ENCODE results near the gene CTAGE6. TPM values are rescaled to one million over a fixed set of nuclear protein-coding genes. Genes with fewer than 3 reads are reported as not detected.
"Not testable (repeated sequence)": the region's sequence is repeated elsewhere in the genome, so short reads cannot be mapped to it uniquely, and the experiment has no call there.

The CTAGE6 gene
- total RNA-seq, 2 donors from 2014 or later: not detected

DNA sequence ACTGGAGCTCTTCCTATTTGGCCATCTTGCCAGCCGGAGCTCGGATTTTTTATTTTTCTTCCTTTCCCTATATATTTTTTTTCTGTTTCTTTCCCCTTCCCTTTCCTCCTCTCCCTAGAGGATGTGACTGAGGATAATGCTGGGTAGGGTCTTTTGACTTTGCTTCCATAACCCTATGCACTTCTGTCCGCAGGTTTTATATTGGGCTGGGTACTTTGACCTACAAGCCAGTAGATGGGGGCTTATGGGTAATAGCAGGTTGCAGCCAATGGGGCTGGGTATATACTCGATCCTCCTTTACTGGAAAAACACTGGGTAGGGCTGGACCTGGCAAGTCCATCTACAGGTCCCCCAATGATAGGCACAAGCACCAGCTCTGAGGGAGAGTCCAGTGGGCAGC is 12.2 kb downstream of the CTAGE6 start:
- intact Hi-C loops (cut with DNase I); H3K4me1 ChIP-seq; H3K27ac ChIP-seq; H3K9ac ChIP-seq (ENCODE audit: low read depth in 2 of 2, low read length in 2 of 2); H3K9me3 ChIP-seq; H3K27me3 ChIP-seq; H3K36me3 ChIP-seq; H3K4me3 ChIP-seq; DNase-seq: not testable (repeated sequence)

- H3K9ac ChIP-seq (ENCODE audit: low read depth in 2 of 2, low read length in 2 of 2); DNase-seq; H3K27me3 ChIP-seq; intact Hi-C loops (cut with DNase I); H3K27ac ChIP-seq; H3K4me1 ChIP-seq; H3K4me3 ChIP-seq; H3K36me3 ChIP-seq; H3K9me3 ChIP-seq: not testable (repeated sequence)
- TF ChIP-seq, protein P1, sequence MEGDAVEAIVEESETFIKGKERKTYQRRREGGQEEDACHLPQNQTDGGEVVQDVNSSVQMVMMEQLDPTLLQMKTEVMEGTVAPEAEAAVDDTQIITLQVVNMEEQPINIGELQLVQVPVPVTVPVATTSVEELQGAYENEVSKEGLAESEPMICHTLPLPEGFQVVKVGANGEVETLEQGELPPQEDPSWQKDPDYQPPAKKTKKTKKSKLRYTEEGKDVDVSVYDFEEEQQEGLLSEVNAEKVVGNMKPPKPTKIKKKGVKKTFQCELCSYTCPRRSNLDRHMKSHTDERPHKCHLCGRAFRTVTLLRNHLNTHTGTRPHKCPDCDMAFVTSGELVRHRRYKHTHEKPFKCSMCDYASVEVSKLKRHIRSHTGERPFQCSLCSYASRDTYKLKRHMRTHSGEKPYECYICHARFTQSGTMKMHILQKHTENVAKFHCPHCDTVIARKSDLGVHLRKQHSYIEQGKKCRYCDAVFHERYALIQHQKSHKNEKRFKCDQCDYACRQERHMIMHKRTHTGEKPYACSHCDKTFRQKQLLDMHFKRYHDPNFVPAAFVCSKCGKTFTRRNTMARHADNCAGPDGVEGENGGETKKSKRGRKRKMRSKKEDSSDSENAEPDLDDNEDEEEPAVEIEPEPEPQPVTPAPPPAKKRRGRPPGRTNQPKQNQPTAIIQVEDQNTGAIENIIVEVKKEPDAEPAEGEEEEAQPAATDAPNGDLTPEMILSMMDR (IDR thresholded peaks at IDR 0.05): peak; percentile 71
Measured at GRCh38 chr7:143737037-143737819, 20.3 kb downstream of the CTAGE6 start.

DNA sequence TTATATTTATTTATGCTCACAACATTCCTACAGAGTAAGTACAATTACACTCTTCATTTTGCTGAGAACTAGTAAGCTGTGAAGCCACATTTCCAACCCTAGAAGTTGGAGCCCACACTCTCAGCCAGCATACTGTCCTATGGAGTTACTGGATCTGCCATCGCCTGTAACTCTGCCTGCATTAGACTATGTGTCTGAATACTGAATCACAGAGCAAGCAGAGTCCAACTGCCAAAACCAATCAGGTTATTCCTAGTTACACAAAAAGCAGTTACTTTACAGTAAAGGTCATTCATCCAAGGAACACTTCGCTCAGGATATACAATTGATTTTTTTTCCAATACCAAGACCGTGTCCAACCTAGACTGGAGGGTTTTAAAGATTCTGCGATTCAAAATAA is 21.5 kb downstream of the CTAGE6 start:
- DNase-seq: no peak
- Histone ChIP-seq H3K4me3 (no peak overlapping the region), H3K27ac (no peak overlapping the region), H3K27me3 (no peaks in the 10 kb centered on the region), H3K36me3 (no peaks in the 10 kb centered on the region), H3K4me1 (no peaks in the 10 kb centered on the region), H3K9me3 (no peaks in the 10 kb centered on the region), H3K9ac (ENCODE audit: low read depth in 2 of 2, low read length in 2 of 2) (no peak overlapping the region)
- TF ChIP-seq, protein P1 (IDR thresholded peaks at IDR 0.05): no peak
- intact Hi-C loops (cut with DNase I): no loop called here

DNA sequence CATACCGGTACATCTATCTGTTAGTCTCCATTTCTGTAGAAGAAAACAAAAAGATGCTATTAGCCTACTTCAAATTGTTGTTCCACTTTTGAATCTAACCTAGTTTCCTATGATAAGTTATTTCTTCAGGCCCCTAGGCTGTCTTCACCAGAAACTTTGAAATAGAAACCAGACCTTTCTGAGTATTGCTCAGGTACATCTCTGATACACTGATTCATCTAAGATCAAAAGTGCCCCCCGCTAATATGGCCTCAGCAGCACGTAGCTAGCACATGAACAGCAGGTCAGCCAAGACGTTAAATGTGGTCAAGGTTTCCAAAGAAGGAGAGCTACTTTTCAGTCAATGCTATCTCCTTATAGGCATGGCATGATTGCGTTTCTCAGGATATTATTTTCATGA is 23.6 kb downstream of the CTAGE6 start:
- Histone ChIP-seq H3K27me3 (no peaks in the 10 kb centered on the region), H3K27ac (no peak overlapping the region)
- intact Hi-C loops (cut with DNase I): loop anchor here (5.0 kb wide), 1 partner anchor 388 kb away; the partner anchor contains the start of gene OR2A14

DNA sequence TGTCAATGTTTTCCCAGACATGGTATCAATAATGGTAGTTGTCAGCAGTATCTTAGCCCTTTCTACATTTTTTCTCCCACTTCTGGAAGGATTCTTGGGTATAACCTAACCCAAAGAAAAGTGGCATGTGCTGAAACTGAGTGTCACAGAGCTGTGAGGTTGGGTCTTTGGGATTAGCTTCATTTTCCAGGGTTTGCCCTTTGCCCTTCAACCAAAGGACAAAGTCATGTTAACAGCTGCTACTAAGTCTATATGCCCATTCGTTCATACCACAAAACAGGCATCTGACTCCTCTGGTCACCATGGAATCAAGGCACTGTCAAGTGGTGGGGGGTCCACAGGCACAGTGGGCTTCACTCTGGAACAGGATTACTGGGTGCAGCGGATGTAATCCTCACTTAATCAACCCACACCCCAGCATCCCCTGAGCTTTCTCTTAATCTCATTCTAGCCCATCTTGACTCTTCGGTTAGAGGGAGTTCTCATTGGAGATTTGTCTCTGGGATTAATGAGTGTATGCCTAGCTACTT is 29.1 kb downstream of the CTAGE6 start:
- no peaks in the 10 kb centered on the region for H3K36me3 ChIP-seq
- H3K4me3 ChIP-seq: no peak overlapping the region
- intact Hi-C loops (cut with DNase I): no loop called here
- no peaks in the 10 kb centered on the region for H3K4me1 ChIP-seq
- H3K27ac ChIP-seq: no peak overlapping the region
- TF ChIP-seq, protein P1 (IDR thresholded peaks at IDR 0.05): no peak
- H3K9me3 ChIP-seq: no peaks in the 10 kb centered on the region
- H3K9ac ChIP-seq (ENCODE audit: low read depth in 2 of 2, low read length in 2 of 2): no peak overlapping the region
- DNase-seq: no peak
- H3K27me3 ChIP-seq: no peaks in the 10 kb centered on the region

More for the DNA sequence above, 23.6 kb downstream of the CTAGE6 start:
- no peak overlapping the region for H3K9ac ChIP-seq (ENCODE audit: low read depth in 2 of 2, low read length in 2 of 2)
- H3K4me3 ChIP-seq: no peak overlapping the region
- DNase-seq: no peak
- TF ChIP-seq, protein P1 (IDR thresholded peaks at IDR 0.05): no peak
- no peaks in the 10 kb centered on the region for H3K9me3 ChIP-seq
- no peaks in the 10 kb centered on the region for H3K4me1 ChIP-seq
- no peaks in the 10 kb centered on the region for H3K36me3 ChIP-seq

- H3K9me3 ChIP-seq; H3K9ac ChIP-seq (ENCODE audit: low read depth in 2 of 2, low read length in 2 of 2); DNase-seq; intact Hi-C loops (cut with DNase I); H3K4me3 ChIP-seq; H3K4me1 ChIP-seq; H3K27me3 ChIP-seq; H3K27ac ChIP-seq; H3K36me3 ChIP-seq: not testable (repeated sequence)
Measured at GRCh38 chr7:143727561-143727960, 29.9 kb downstream of the CTAGE6 start.

- H3K27ac ChIP-seq; DNase-seq; H3K9ac ChIP-seq (ENCODE audit: low read depth in 2 of 2, low read length in 2 of 2); H3K9me3 ChIP-seq; intact Hi-C loops (cut with DNase I); H3K4me1 ChIP-seq; H3K36me3 ChIP-seq; H3K4me3 ChIP-seq; H3K27me3 ChIP-seq: not testable (repeated sequence)
Measured at GRCh38 chr7:143726143-143726542, 31.4 kb downstream of the CTAGE6 start.

DNA sequence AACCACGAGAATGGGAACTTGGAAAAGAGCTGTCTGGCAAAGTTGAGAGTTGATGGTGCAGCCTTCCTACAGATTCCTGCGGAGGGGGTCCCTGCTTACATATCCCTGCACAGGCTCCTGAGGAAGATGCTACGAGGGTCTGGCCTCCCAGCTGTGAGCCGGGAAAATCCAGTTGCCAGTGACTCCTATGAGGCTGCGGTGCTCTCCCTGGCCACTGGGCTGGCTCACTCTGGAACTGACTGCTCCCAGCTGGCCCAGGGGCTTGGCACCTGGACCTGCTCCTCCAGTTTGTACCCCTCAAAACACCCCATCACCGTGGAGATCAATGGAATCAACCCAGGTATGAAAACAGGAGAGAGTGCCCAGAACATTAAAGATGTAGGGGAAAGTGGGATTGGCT is 37.2 kb downstream of the CTAGE6 start:
- H3K27me3 ChIP-seq; H3K4me3 ChIP-seq; H3K36me3 ChIP-seq; H3K27ac ChIP-seq; DNase-seq; H3K9ac ChIP-seq (ENCODE audit: low read depth in 2 of 2, low read length in 2 of 2); H3K4me1 ChIP-seq; H3K9me3 ChIP-seq; intact Hi-C loops (cut with DNase I): not testable (repeated sequence)

- H3K27me3 ChIP-seq; H3K27ac ChIP-seq; DNase-seq; H3K9ac ChIP-seq (ENCODE audit: low read depth in 2 of 2, low read length in 2 of 2); H3K9me3 ChIP-seq; intact Hi-C loops (cut with DNase I); H3K4me1 ChIP-seq; H3K4me3 ChIP-seq; H3K36me3 ChIP-seq: not testable (repeated sequence)
Measured at GRCh38 chr7:143715543-143716193, 41.8 kb downstream of the CTAGE6 start.

Data from colonic mucosa (tissue), 4 donors.